Trophoblast cell (in vitro differentiated cells and primary cell): ENCODE data around the gene CBL.
A peak's percentile ranks its signal among the peaks of the same experiment; 100 is the strongest.

Experiments
- DNase-seq, 2 donors: peaks; one replicate each; pipeline ENCODE4 v3.0.0-alpha.2; 2016
- H2AFZ ChIP-seq: 2 replicates; pipeline ENCODE4 v1.6.1; 2013; ENCODE audit warnings: low read length, moderate library complexity, mild to moderate bottlenecking; ENCODE audit not compliant: insufficient read depth, poor library complexity
- H2AK5ac ChIP-seq: 2 replicates; pipeline ENCODE4 v1.6.1; 2013; ENCODE audit warnings: mild to moderate bottlenecking, low read length
- H2BK120ac ChIP-seq: 2 replicates; pipeline ENCODE4 v1.6.1; 2013; ENCODE audit warnings: low read length, mild to moderate bottlenecking, moderate library complexity; ENCODE audit not compliant: insufficient read depth, poor library complexity
- H2BK12ac ChIP-seq: 2 replicates; pipeline ENCODE4 v1.6.1; 2013; ENCODE audit warnings: mild to moderate bottlenecking, low read length, moderate library complexity
- H2BK5ac ChIP-seq: 2 replicates; pipeline ENCODE4 v1.6.1; 2013; ENCODE audit warnings: low read length, low read depth, moderate library complexity, mild to moderate bottlenecking; ENCODE audit not compliant: poor library complexity
- H3K14ac ChIP-seq: 2 replicates; pipeline ENCODE4 v1.6.1; 2013; ENCODE audit warnings: mild to moderate bottlenecking, low read length
- H3K18ac ChIP-seq: 2 replicates; pipeline ENCODE4 v1.6.1; 2013; ENCODE audit warnings: mild to moderate bottlenecking, low read length
- H3K23ac ChIP-seq: 2 replicates; pipeline ENCODE4 v1.6.1; 2013; ENCODE audit warnings: low read length
- H3K27ac ChIP-seq: 2 replicates; pipeline ENCODE4 v1.5.1; 2013; ENCODE audit warnings: low read depth, mild to moderate bottlenecking, inconsistent platforms, low read length, moderate library complexity
- H3K27me3 ChIP-seq: 2 replicates; pipeline ENCODE4 v1.6.1; 2013; ENCODE audit warnings: inconsistent platforms, mild to moderate bottlenecking, low read length, moderate library complexity; ENCODE audit not compliant: insufficient read depth
- H3K36me3 ChIP-seq, 2 experiments: 1 replicate in 1 of 2; 2 replicates in 1 of 2; pipeline ENCODE4 v1.6.1; 2013; ENCODE audit warnings: low read length in 2 of 2, mild to moderate bottlenecking in 2 of 2, moderate library complexity in 1 of 2; ENCODE audit not compliant: insufficient read depth in 2 of 2, control insufficient read depth in 1 of 2
- H3K4ac ChIP-seq: 2 replicates; pipeline ENCODE4 v1.6.1; 2013; ENCODE audit warnings: low read depth, mild to moderate bottlenecking, low read length, moderate library complexity
- H3K4me1 ChIP-seq, 2 experiments: 1 replicate in 1 of 2; 2 replicates in 1 of 2; pipeline ENCODE4 v1.6.1; 2013; ENCODE audit warnings: low read length in 2 of 2, mild to moderate bottlenecking in 2 of 2, moderate library complexity in 1 of 2; ENCODE audit not compliant: insufficient read depth in 2 of 2, control insufficient read depth in 1 of 2
- H3K4me2 ChIP-seq: 2 replicates; pipeline ENCODE4 v1.6.1; 2013; ENCODE audit warnings: inconsistent platforms, mild to moderate bottlenecking, low read length, moderate library complexity
- H3K4me3 ChIP-seq: 2 replicates; pipeline ENCODE4 v1.5.1; 2013; ENCODE audit warnings: mild to moderate bottlenecking, low read depth, low read length, inconsistent platforms
- H3K79me1 ChIP-seq: one replicate; pipeline ENCODE4 v1.6.1; 2013; ENCODE audit warnings: low read length
- H3K79me2 ChIP-seq: 2 replicates; pipeline ENCODE4 v1.6.1; 2013; ENCODE audit warnings: low read length, mild to moderate bottlenecking; ENCODE audit not compliant: control insufficient read depth, insufficient read depth, poor library complexity
- H3K9ac ChIP-seq: 2 replicates; pipeline ENCODE4 v1.6.1; 2013; ENCODE audit warnings: mild to moderate bottlenecking, low read length
- H3K9me3 ChIP-seq: 2 replicates; pipeline ENCODE4 v1.6.1; 2013; ENCODE audit warnings: low read depth, mild to moderate bottlenecking, control low read depth, inconsistent platforms, low read length; ENCODE audit not compliant: insufficient read depth
- H4K12ac ChIP-seq: 2 replicates; pipeline ENCODE4 v1.6.1; 2013; ENCODE audit warnings: low read depth, mild to moderate bottlenecking, low read length, moderate library complexity
- H4K8ac ChIP-seq: 2 replicates; pipeline ENCODE4 v1.6.1; 2013; ENCODE audit warnings: low read depth, mild to moderate bottlenecking, low read length, moderate library complexity
- H4K91ac ChIP-seq: one replicate; pipeline ENCODE4 v1.6.1; 2013; ENCODE audit warnings: low read depth, mild to moderate bottlenecking, low read length, moderate library complexity
- WGBS: extraction: QIAGEN DNeasy Blood & Tissue Kit; methylation state at CpG from one replicate; pipeline ENCODE4 v1.1.7; 2013; ENCODE audit warnings: missing lambda C conversion rate; ENCODE audit not compliant: insufficient read length, insufficient coverage; ENCODE audit errors: extremely low coverage; 5-methylcytosine and 5-hydroxymethylcytosine counted together

Gene CBL

DNA sequence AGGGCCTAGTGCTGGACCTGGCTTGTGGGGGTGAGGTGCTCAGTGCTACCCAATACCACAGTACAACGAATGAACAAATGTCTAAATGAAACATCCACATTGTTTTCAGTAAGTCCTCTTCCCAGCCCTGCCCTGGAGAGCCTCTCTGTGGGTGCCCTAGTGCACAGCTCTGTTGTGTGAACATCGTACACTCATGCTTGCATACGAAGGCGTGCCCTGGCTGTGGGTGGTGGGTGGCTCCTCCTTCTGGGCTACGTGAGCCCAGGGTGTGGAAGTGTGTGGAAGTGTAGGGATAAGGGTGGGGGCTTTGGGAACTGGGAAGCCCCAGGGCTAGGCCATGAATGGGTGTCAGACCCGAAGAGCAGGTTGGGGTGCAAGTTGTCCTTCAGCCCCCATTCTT lies 38.2 kb upstream of the CBL start:
- Histone ChIP-seq H4K91ac (no peak overlapping the region), H3K4me2 (no peak overlapping the region), H3K27me3 (no peaks in the 10 kb centered on the region), H3K9me3 (no peaks in the 10 kb centered on the region), H4K8ac (no peak overlapping the region), H3K4me3 (no peak overlapping the region), H3K79me1 (peaks cover 8% of the 10 kb centered on the region), H3K9ac (no peak overlapping the region), H3K23ac (no peak overlapping the region), H3K18ac (no peak overlapping the region), H3K4me1 (peaks cover 5 to 8% of the 10 kb centered on the region in 2 experiments), H3K4ac (no peak overlapping the region), H2BK120ac (no peak overlapping the region), H4K12ac (peak overlapping the region; percentile 44), H3K27ac (no peak overlapping the region), H2AK5ac (no peak overlapping the region), H3K14ac (no peak overlapping the region), H3K79me2 (peaks cover 5% of the 10 kb centered on the region), H3K36me3 (no peaks in the 10 kb centered on the region), H2BK12ac (peak overlapping the region; percentile 10), H2BK5ac (no peak overlapping the region), H2AFZ (no peak overlapping the region)
- DNase-seq: no peak
- no CpG with 5 or more reads among the region's 6 CpGs for WGBS

DNA sequence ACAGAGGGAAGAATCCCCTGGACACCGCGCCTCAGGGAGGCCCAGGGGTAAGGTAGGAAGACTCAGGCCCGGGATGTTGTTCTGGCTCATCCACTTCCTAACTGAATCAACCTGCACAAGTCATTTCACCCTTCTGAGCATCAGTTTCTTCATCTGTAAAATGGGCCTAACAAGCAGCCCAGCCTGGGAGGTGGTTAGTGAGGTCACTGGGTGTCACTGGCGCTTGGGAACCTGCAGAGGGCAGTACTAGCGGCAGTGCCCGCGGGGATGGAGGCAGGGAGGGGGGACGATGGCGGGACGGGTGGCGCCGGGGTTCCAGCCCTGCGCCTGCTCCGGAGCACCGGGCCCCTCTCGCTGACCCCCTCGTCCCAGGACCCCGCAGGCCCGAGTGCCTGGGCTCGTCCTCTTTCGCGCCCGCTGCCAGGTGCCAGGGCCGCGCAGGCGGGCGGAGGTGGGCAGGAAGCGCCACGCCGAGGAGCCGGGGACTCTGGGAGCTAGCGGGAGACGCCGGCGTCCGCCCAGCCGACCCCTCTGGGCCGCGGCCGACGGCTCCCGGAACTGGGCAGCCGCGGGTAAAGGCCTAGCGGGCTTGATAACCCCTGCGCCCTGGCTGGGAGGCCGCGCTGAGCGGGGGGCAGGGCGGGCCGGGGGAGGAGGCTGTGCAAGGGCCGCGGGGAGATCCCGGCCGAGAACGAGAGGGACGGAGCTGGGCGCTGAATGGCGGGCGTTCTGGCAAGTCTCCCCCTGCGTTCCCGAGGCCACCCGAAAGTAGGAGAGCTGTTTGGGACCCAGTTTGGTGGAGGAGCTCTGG lies 37.5 kb upstream of the CBL start, which contains the start of gene NLRX1:
TSS of gene NLRX1 (plus strand) at position 255 of the 811 bp plus-strand sequence. CDS start 2,679 bp downstream, outside the sequence.
- Histone ChIP-seq H2AFZ (peak within 1 kb of the TSS; percentile 98), H3K14ac (peak within 1 kb of the TSS; percentile 94), H3K79me1 (peaks cover 8% of the 10 kb centered on the region), H3K4me1 (peaks cover 5 to 8% of the 10 kb centered on the region in 2 experiments), H3K79me2 (peaks cover 5% of the 10 kb centered on the region), H3K4me3 (peak within 1 kb of the TSS; percentile 80), H3K36me3 (no peaks in the 10 kb centered on the region), H3K9ac (peak within 1 kb of the TSS; percentile 88), H2BK12ac (peak within 1 kb of the TSS; percentile 18), H3K4me2 (peak within 1 kb of the TSS; percentile 96), H3K9me3 (no peaks in the 10 kb centered on the region), H4K8ac (peak within 1 kb of the TSS; percentile 99), H3K23ac (no peak within 1 kb of the TSS), H2BK120ac (peak within 1 kb of the TSS; percentile 89), H3K4ac (peak within 1 kb of the TSS; percentile 92), H3K27ac (peak within 1 kb of the TSS; percentile 75), H3K18ac (peak within 1 kb of the TSS; percentile 94), H4K12ac (peak within 1 kb of the TSS; percentile 83), H2AK5ac (peak within 1 kb of the TSS; percentile 74), H4K91ac (peak within 1 kb of the TSS; percentile 97), H3K27me3 (no peaks in the 10 kb centered on the region), H2BK5ac (peak within 1 kb of the TSS; percentile 75)
- peak; percentile 74 to 91 for DNase-seq
- no CpG with 5 or more reads among the region's 63 CpGs for WGBS

DNA sequence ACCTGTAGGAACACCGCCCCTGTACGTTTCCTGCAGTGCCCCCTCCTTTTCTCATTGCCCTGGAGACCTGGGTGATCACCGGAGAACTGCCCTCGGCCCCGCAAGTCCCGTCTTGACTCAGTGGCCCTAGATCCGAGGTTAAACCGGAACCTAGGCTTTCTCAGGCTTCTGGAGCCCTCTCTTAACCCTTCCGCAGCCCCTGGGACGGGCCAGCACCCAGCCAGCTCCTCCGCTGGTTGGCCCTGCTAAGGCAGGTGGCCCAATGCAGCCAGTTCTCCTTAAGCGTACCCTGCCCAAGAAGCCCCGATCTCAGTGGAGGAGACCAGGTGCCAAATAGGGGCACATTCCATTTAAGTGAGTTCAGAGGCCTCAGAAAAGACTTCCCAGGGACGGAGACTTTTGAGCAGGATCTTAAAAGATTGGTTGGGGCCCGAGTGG lies 36.8 kb upstream of the CBL start:
- H3K79me2 ChIP-seq: peaks cover 5% of the 10 kb centered on the region
- peak overlapping the region; percentile 98 for H2AFZ ChIP-seq
- DNase-seq: peak; percentile 78 to 82
- H3K18ac ChIP-seq: peak overlapping the region; percentile 94
- no peaks in the 10 kb centered on the region for H3K27me3 ChIP-seq
- peak overlapping the region; percentile 80 for H3K4me3 ChIP-seq
- H3K36me3 ChIP-seq: no peaks in the 10 kb centered on the region
- H4K8ac ChIP-seq: peak overlapping the region; percentile 99
- peak overlapping the region; percentile 94 for H3K14ac ChIP-seq
- peak overlapping the region; percentile 89 for H2BK120ac ChIP-seq
- H3K4me2 ChIP-seq: peak overlapping the region; percentile 96
- H2BK12ac ChIP-seq: peak overlapping the region; percentile 18
- peak overlapping the region; percentile 97 for H4K91ac ChIP-seq
- H3K23ac ChIP-seq: no peak overlapping the region
- no peak overlapping the region for H2AK5ac ChIP-seq
- H3K9me3 ChIP-seq: no peaks in the 10 kb centered on the region
- WGBS: no CpG with 5 or more reads among the region's 15 CpGs
- H2BK5ac ChIP-seq: peak overlapping the region; percentile 75
- H3K9ac ChIP-seq: peak overlapping the region; percentile 88
- H3K4ac ChIP-seq: peak overlapping the region; percentile 92
- peak overlapping the region; percentile 83 for H4K12ac ChIP-seq
- H3K79me1 ChIP-seq: peaks cover 8% of the 10 kb centered on the region
- H3K27ac ChIP-seq: peak overlapping the region; percentile 75
- H3K4me1 ChIP-seq: peaks cover 5 to 8% of the 10 kb centered on the region in 2 experiments

DNA sequence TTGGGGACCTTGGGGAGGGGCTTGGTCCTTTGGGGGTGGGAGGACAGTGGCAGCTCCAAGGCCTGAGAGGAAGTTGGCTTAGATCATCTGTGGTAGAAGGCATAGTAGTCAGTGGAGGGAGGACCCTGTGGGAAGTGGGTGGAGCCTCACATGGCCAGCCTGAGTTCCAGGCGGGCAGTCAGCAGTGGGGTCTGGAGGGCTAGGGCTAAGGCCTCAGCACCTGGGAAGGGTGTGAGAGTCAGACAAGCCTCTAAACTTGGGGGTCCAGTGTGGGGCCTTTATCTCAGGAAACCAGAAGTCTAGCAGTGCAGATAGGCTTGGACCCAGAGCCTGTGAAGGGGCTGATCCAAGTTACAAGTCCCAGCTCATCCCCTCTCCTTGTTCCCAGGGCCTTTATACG lies 33.6 kb upstream of the CBL start:
- WGBS: no CpG with 5 or more reads among the region's 2 CpGs
- Histone ChIP-seq H2BK120ac (no peak overlapping the region), H4K12ac (no peak overlapping the region), H3K27ac (no peak overlapping the region), H3K4me3 (no peak overlapping the region), H3K4me1 (peaks cover 4 to 10% of the 10 kb centered on the region in 2 experiments), H3K9ac (no peak overlapping the region), H3K14ac (no peak overlapping the region), H3K36me3 (peaks cover 0 to 4% of the 10 kb centered on the region in 2 experiments), H3K79me2 (peaks cover 5% of the 10 kb centered on the region), H2BK12ac (no peak overlapping the region), H3K27me3 (no peaks in the 10 kb centered on the region), H2AFZ (no peak overlapping the region), H3K4me2 (no peak overlapping the region), H2BK5ac (no peak overlapping the region), H4K91ac (no peak overlapping the region), H3K4ac (no peak overlapping the region), H3K18ac (no peak overlapping the region), H3K9me3 (no peaks in the 10 kb centered on the region), H2AK5ac (no peak overlapping the region), H3K23ac (no peak overlapping the region), H3K79me1 (peaks cover 8% of the 10 kb centered on the region), H4K8ac (no peak overlapping the region)
- DNase-seq: no peak
